Measurements from ENCODE around the gene DRAM1. TPM values are rescaled to one million over a fixed set of nuclear protein-coding genes. Genes with fewer than 3 reads are reported as not detected.

DRAM1 gene
- 1 to 10 TPM; 4.1 to 4.9 TPM for total RNA-seq

- peak; percentile 83 for DNase-seq
- peak within 1 kb of the TSS; percentile 91 for H3K4me3 Mint-ChIP-seq
- peaks cover 12% of the 10 kb centered on the region for H3K4me1 Mint-ChIP-seq (ENCODE audit: low read depth)
- H3K27ac Mint-ChIP-seq = peak within 1 kb of the TSS; percentile 64
- CTCF ChIA-PET = interaction anchor here (0.6 to 1.8 kb wide), 3 partner anchors 14 to 41 kb away, joined by 3 to 8 read pairs (median 5); no protein-coding TSS in a partner anchor
- peaks cover 3% of the 10 kb centered on the region for H3K27me3 Mint-ChIP-seq (ENCODE audit: low read depth)
- no peaks in the 10 kb centered on the region for H3K36me3 Mint-ChIP-seq (ENCODE audit: low read depth)
- intact Hi-C loops (cut with micrococcal nuclease) = loop anchor here (1.0 to 10.0 kb wide), 7 partner anchors 18 to 1628 kb away; partner anchors contain the start of genes DEPDC4, NUP37, PARPBP and SCYL2
- no peaks in the 10 kb centered on the region for H3K9me3 Mint-ChIP-seq
Measured at GRCh38 chr12:101876861-101877805, at the start of gene DRAM1. TSS of gene DRAM1 (plus strand) at chr12:101877580. CDS start at chr12:101877790, 210 bp downstream.

GRCh38 chr12:101828463-101829196, 48.8 kb upstream of the DRAM1 start:
- peak overlapping the region; percentile 9 for H3K4me3 Mint-ChIP-seq
- no peak overlapping the region for H3K27ac Mint-ChIP-seq
- CTCF ChIA-PET = interaction anchor here (0.6 to 6.8 kb wide), 9 partner anchors 11 to 55 kb away, joined by 3 to 75 read pairs (median 23); no protein-coding TSS in a partner anchor
- H3K4me1 Mint-ChIP-seq (ENCODE audit: low read depth) = peaks cover 58% of the 10 kb centered on the region
- no peaks in the 10 kb centered on the region for H3K9me3 Mint-ChIP-seq
- intact Hi-C loops (cut with micrococcal nuclease) = no loop called here
- no peaks in the 10 kb centered on the region for H3K36me3 Mint-ChIP-seq (ENCODE audit: low read depth)
- DNase-seq = no peak
- H3K27me3 Mint-ChIP-seq (ENCODE audit: low read depth) = no peaks in the 10 kb centered on the region

- H3K4me1 Mint-ChIP-seq (ENCODE audit: low read depth) = peaks cover 50% of the 10 kb centered on the region
Measured at GRCh38 chr12:101829639-101830366, 47.6 kb upstream of the DRAM1 start.

GRCh38 chr12:101830367-101831325, 46.7 kb upstream of the DRAM1 start, which contains the start of gene GNPTAB:
TSS of gene GNPTAB (minus strand) at chr12:101830959. CDS start at chr12:101830675, 284 bp downstream.
- H3K4me3 Mint-ChIP-seq = peak within 1 kb of the TSS; percentile 96
- H3K4me1 Mint-ChIP-seq (ENCODE audit: low read depth) = peaks cover 43% of the 10 kb centered on the region
- peak; percentile 97 for DNase-seq
- intact Hi-C loops (cut with micrococcal nuclease) = loop anchor here (1.0 to 10.0 kb wide), 12 partner anchors 29 to 546 kb away; partner anchors contain the start of genes CHPT1, DRAM1, NUP37 and PARPBP
- CTCF ChIA-PET = interaction anchor here (0.6 to 6.8 kb wide), 23 partner anchors 9 to 350 kb away, joined by 3 to 77 read pairs (median 6); no protein-coding TSS in a partner anchor
- H3K27ac Mint-ChIP-seq = peak within 1 kb of the TSS; percentile 84
- H3K27me3 Mint-ChIP-seq (ENCODE audit: low read depth) = no peaks in the 10 kb centered on the region
- H3K9me3 Mint-ChIP-seq = no peaks in the 10 kb centered on the region
- H3K36me3 Mint-ChIP-seq (ENCODE audit: low read depth) = no peaks in the 10 kb centered on the region

More at GRCh38 chr12:101829639-101830366, 47.6 kb upstream of the DRAM1 start:
- peak overlapping the region; percentile 84 for H3K27ac Mint-ChIP-seq
- CTCF ChIA-PET = interaction anchor here (0.6 to 6.8 kb wide), 18 partner anchors 9 to 247 kb away, joined by 3 to 77 read pairs (median 9); no protein-coding TSS in a partner anchor
- no peaks in the 10 kb centered on the region for H3K36me3 Mint-ChIP-seq (ENCODE audit: low read depth)
- intact Hi-C loops (cut with micrococcal nuclease) = loop anchor here (2.0 to 10.0 kb wide), 7 partner anchors 47 to 545 kb away; partner anchors contain the start of genes CHPT1 and UTP20
- no peaks in the 10 kb centered on the region for H3K9me3 Mint-ChIP-seq
- no peak for DNase-seq
- H3K4me3 Mint-ChIP-seq = peak overlapping the region; percentile 96
- no peaks in the 10 kb centered on the region for H3K27me3 Mint-ChIP-seq (ENCODE audit: low read depth)

GRCh38 chr12:101832030-101832429, 45.4 kb upstream of the DRAM1 start:
- Mint-ChIP-seq H3K9me3 (no peaks in the 10 kb centered on the region), H3K4me3 (no peak overlapping the region), H3K27me3 (ENCODE audit: low read depth) (no peaks in the 10 kb centered on the region), H3K36me3 (ENCODE audit: low read depth) (no peaks in the 10 kb centered on the region), H3K4me1 (ENCODE audit: low read depth) (peaks cover 33% of the 10 kb centered on the region), H3K27ac (no peak overlapping the region)
- CTCF ChIA-PET = interaction anchor here (0.7 to 6.8 kb wide), 6 partner anchors 8 to 85 kb away, joined by 3 to 77 read pairs (median 22); no protein-coding TSS in a partner anchor
- intact Hi-C loops (cut with micrococcal nuclease) = loop anchor here (5.0 to 10.0 kb wide), 2 partner anchors 265 to 547 kb away; partner anchors contain the start of gene UTP20
- DNase-seq = no peak

GRCh38 chr12:101838628-101839323, 38.6 kb upstream of the DRAM1 start:
- H3K27me3 Mint-ChIP-seq (ENCODE audit: low read depth) = no peaks in the 10 kb centered on the region
- H3K9me3 Mint-ChIP-seq = no peaks in the 10 kb centered on the region
- H3K27ac Mint-ChIP-seq = no peak overlapping the region
- DNase-seq = no peak
- CTCF ChIA-PET = interaction anchor here (0.6 to 7.0 kb wide), 19 partner anchors 10 to 436 kb away, joined by 3 to 83 read pairs (median 8); partner anchors contain the start of genes DRAM1 and GNPTAB
- no peak overlapping the region for H3K4me3 Mint-ChIP-seq
- H3K36me3 Mint-ChIP-seq (ENCODE audit: low read depth) = no peaks in the 10 kb centered on the region
- intact Hi-C loops (cut with micrococcal nuclease) = loop anchor here (1.0 to 10.0 kb wide), 3 partner anchors 65 to 554 kb away; partner anchors contain the start of gene UTP20
- peaks cover 5% of the 10 kb centered on the region for H3K4me1 Mint-ChIP-seq (ENCODE audit: low read depth)

- Mint-ChIP-seq H3K9me3 (no peaks in the 10 kb centered on the region), H3K36me3 (ENCODE audit: low read depth) (no peaks in the 10 kb centered on the region), H3K4me3 (no peak overlapping the region), H3K27me3 (ENCODE audit: low read depth) (no peaks in the 10 kb centered on the region), H3K27ac (no peak overlapping the region), H3K4me1 (ENCODE audit: low read depth) (peaks cover 5% of the 10 kb centered on the region)
- intact Hi-C loops (cut with micrococcal nuclease) = loop anchor here (1.0 to 10.0 kb wide), 4 partner anchors 37 to 555 kb away; partner anchors contain the start of genes DRAM1 and UTP20
- DNase-seq = peak; percentile 84
- CTCF ChIA-PET = interaction anchor here (0.6 to 7.0 kb wide), 42 partner anchors 9 to 437 kb away, joined by 3 to 83 read pairs (median 4); partner anchors contain the start of genes DRAM1 and GNPTAB
Measured at GRCh38 chr12:101839324-101840283, 37.8 kb upstream of the DRAM1 start.

- no peak for DNase-seq
- no peak overlapping the region for H3K4me3 Mint-ChIP-seq
- H3K27ac Mint-ChIP-seq = no peak overlapping the region
- intact Hi-C loops (cut with micrococcal nuclease) = loop anchor here (2.0 kb wide), 1 partner anchor 36 kb away; the partner anchor contains the start of gene DRAM1
- CTCF ChIA-PET = interaction anchor here (0.6 to 7.0 kb wide), 14 partner anchors 12 to 628 kb away, joined by 3 to 83 read pairs (median 12); partner anchors contain the start of gene GNPTAB
- peaks cover 5% of the 10 kb centered on the region for H3K4me1 Mint-ChIP-seq (ENCODE audit: low read depth)
- no peaks in the 10 kb centered on the region for H3K36me3 Mint-ChIP-seq (ENCODE audit: low read depth)
- no peaks in the 10 kb centered on the region for H3K9me3 Mint-ChIP-seq
- H3K27me3 Mint-ChIP-seq (ENCODE audit: low read depth) = no peaks in the 10 kb centered on the region
Measured at GRCh38 chr12:101841069-101841468, 36.3 kb upstream of the DRAM1 start.

- intact Hi-C loops (cut with micrococcal nuclease) = no loop called here
- DNase-seq = no peak
- CTCF ChIA-PET = interaction anchor here (1.3 kb wide), 1 partner anchor 9 kb away, joined by 5 read pairs; no protein-coding TSS in a partner anchor
- Mint-ChIP-seq H3K9me3 (no peaks in the 10 kb centered on the region), H3K4me1 (ENCODE audit: low read depth) (peaks cover 3% of the 10 kb centered on the region), H3K27me3 (ENCODE audit: low read depth) (no peaks in the 10 kb centered on the region), H3K4me3 (no peak overlapping the region), H3K36me3 (ENCODE audit: low read depth) (no peaks in the 10 kb centered on the region), H3K27ac (no peak overlapping the region)
Measured at GRCh38 chr12:101845137-101845711, 32.2 kb upstream of the DRAM1 start.
